B cell (primary cell): ENCODE measurements around the gene AGPAT3. TPM values are rescaled to one million over a fixed set of nuclear protein-coding genes. Genes with fewer than 3 reads are reported as not detected.

ENCODE experiments used
- ATAC-seq: fragments of 200-7000 bp; cut with Tn5 transposase; one replicate; pipeline ENCODE4 v1.10.0; 2021; ENCODE audit warnings: low read depth, mild to moderate bottlenecking, moderate number of reproducible peaks, moderate library complexity
- CTCF ChIA-PET: fragments of 350-600 bp; sonication (Branson Sonifier 250); formaldehyde crosslinking; loops from one replicate; lab custom pipeline; 2021; ENCODE audit warnings: antibody characterized with exemption, inconsistent platforms; lab: Charles Lee
- POLR2A ChIA-PET: fragments of 350-600 bp; sonication (Branson Sonifier 250); formaldehyde crosslinking; loops from one replicate; lab custom pipeline; 2021; ENCODE audit warnings: antibody characterized with exemption; lab: Charles Lee
- DNase-seq: peaks from one replicate; pipeline ENCODE4 v3.0.0; 2013
- H2AFZ ChIP-seq: 2 replicates; pipeline ENCODE4 v1.6.1; 2012; ENCODE audit warnings: mild to moderate bottlenecking, low read depth, low read length; ENCODE audit not compliant: insufficient read depth, poor library complexity, severe bottlenecking
- H3K27ac ChIP-seq, 2 donors: 1 replicate in 1 of 2; 2 replicates in 1 of 2; pipeline ENCODE4 v1.5.1; 2012 to 2013; ENCODE audit warnings: low read length in 2 of 2, mild to moderate bottlenecking in 2 of 2, moderate library complexity in 1 of 2
- H3K27me3 ChIP-seq, 4 experiments: fragments of 200-600 bp in 1 of 4; sonication (generic) in 1 of 4; replicated peaks in 1 of 4; 1 replicate in 2 of 4; 2 replicates in 2 of 4; pipeline versions ENCODE4 v1.6.1 to v1.7.0; 2013 to 2016; ENCODE audit warnings: low read length in 3 of 4, mild to moderate bottlenecking in 2 of 4, mixed read lengths in 1 of 4, moderate library complexity in 1 of 4; ENCODE audit not compliant: insufficient read depth in 4 of 4, control insufficient read depth in 3 of 4; ENCODE audit errors: control extremely low read depth in 1 of 4
- H3K36me3 ChIP-seq, 2 experiments: replicated peaks in 1 of 2; 1 replicate in 1 of 2; 2 replicates in 1 of 2; pipeline versions ENCODE4 v1.6.1 to v1.7.1; 2013; ENCODE audit warnings: low read length in 1 of 2; ENCODE audit not compliant: insufficient read depth in 2 of 2, control insufficient read depth in 1 of 2; ENCODE audit errors: control extremely low read depth in 1 of 2, extremely low read depth in 1 of 2
- H3K4me1 ChIP-seq, 2 donors: fragments of 200-600 bp in 1 of 2; sonication (generic) in 1 of 2; 1 replicate in 1 of 2; 2 replicates in 1 of 2; pipeline versions ENCODE4 v1.5.1 to v1.6.1; 2013 to 2017; ENCODE audit warnings: low read length in 2 of 2; ENCODE audit not compliant: control insufficient read depth in 2 of 2, insufficient read depth in 2 of 2
- H3K4me2 ChIP-seq: replicated peaks from 2 replicates; pipeline ENCODE3; 2012; ENCODE audit warnings: mild to moderate bottlenecking, low read depth, low read length; ENCODE audit not compliant: poor library complexity, severe bottlenecking
- H3K4me3 ChIP-seq, 5 experiments: fragments of 200-600 bp in 1 of 5; sonication (generic) in 1 of 5; 1 replicate in 3 of 5; 2 replicates in 2 of 5; pipeline versions ENCODE4 v1.5.1 to v1.7.0; 2011 to 2016; ENCODE audit warnings: low read length in 4 of 5, mild to moderate bottlenecking in 4 of 5, low read depth in 2 of 5, control low read depth in 1 of 5, moderate library complexity in 1 of 5; ENCODE audit not compliant: insufficient read depth in 1 of 5; ENCODE audit errors: control extremely low read depth in 1 of 5, extremely low read depth in 1 of 5
- H3K79me2 ChIP-seq: fragments of 200-600 bp; sonication (generic); one replicate; pipeline ENCODE4 v1.6.0; 2016; ENCODE audit warnings: low read length; ENCODE audit not compliant: control insufficient read depth, insufficient read depth
- H3K9ac ChIP-seq: fragments of 200-600 bp; sonication (generic); 2 replicates; pipeline ENCODE4 v1.6.1; 2017; ENCODE audit warnings: mild to moderate bottlenecking, low read length, moderate library complexity
- H3K9me3 ChIP-seq, 3 donors: one replicate each; pipeline versions ENCODE4 v1.6.1 to v1.7.1; 2013; ENCODE audit warnings: low read length in 2 of 3; ENCODE audit not compliant: control insufficient read depth in 2 of 3, insufficient read depth in 1 of 3; ENCODE audit errors: control extremely low read depth in 1 of 3
- H4K20me1 ChIP-seq: 2 replicates; pipeline ENCODE4 v1.6.0; 2012; ENCODE audit warnings: mild to moderate bottlenecking, low read length; ENCODE audit not compliant: insufficient read depth, control insufficient read depth, poor library complexity, severe bottlenecking
- H3K27ac Mint-ChIP-seq: one replicate; pipeline ENCODE4 v1.8.0; 2021; ENCODE audit warnings: mixed read lengths
- H3K27me3 Mint-ChIP-seq: one replicate; pipeline ENCODE4 v1.8.0; 2021; ENCODE audit warnings: mixed read lengths
- H3K4me1 Mint-ChIP-seq: one replicate; pipeline ENCODE4 v1.8.0; 2021; ENCODE audit warnings: mixed read lengths
- H3K4me3 Mint-ChIP-seq: one replicate; pipeline ENCODE4 v1.8.0; 2021; ENCODE audit warnings: mixed read lengths
- H3K9me3 Mint-ChIP-seq: one replicate; pipeline ENCODE4 v1.8.0; 2022; ENCODE audit warnings: mixed read lengths; ENCODE audit not compliant: insufficient read depth
- EZH2 ChIP-seq: IDR thresholded peaks from 2 replicates; pipeline ENCODE4 v1.6.1; 2012; ENCODE audit warnings: borderline replicate concordance, low read depth, mild to moderate bottlenecking, moderate library complexity, low read length; ENCODE audit not compliant: insufficient read depth, poor library complexity, severe bottlenecking
- WGBS: methylation state at CpG from one replicate; pipeline ENCODE4 v1.1.5; 2013; ENCODE audit warnings: missing lambda C conversion rate; ENCODE audit not compliant: insufficient coverage; 5-methylcytosine and 5-hydroxymethylcytosine counted together
- intact Hi-C: fragments of 100-400 bp; cut with micrococcal nuclease; formaldehyde crosslinking; loops from one replicate; pipeline ENCODE4 v1.10.0; 2022
- polyA plus RNA-seq: library from polyadenylated mRNA; depleted of rRNA; stranded (reverse); fragments of >200 nt; gene quantifications from 2 replicates; pipeline ENCODE4 v1.2.3, GENCODE V29; 2012
- total RNA-seq, 2 donors: library from RNA; stranded (reverse); fragments of 120-200 nt in 1 of 2; gene quantifications; 1 replicate in 1 of 2; 2 replicates in 1 of 2; pipeline versions ENCODE4 v1.2.3 to v1.2.4, GENCODE V29; 2013 to 2022
- TF ChIP-seq, protein P1 (sequence below): fragments of 200-600 bp; IDR thresholded peaks from one replicate; pipeline ENCODE4 v1.8.0; 2022; ENCODE audit warnings: antibody characterized with exemption, mild to moderate bottlenecking

The AGPAT3 gene
- total and polyA plus RNA-seq, 2 donors (not counting 1 experiment from before 2014, with no cell fraction given), result 14.3 to 49.3 TPM

DNA sequence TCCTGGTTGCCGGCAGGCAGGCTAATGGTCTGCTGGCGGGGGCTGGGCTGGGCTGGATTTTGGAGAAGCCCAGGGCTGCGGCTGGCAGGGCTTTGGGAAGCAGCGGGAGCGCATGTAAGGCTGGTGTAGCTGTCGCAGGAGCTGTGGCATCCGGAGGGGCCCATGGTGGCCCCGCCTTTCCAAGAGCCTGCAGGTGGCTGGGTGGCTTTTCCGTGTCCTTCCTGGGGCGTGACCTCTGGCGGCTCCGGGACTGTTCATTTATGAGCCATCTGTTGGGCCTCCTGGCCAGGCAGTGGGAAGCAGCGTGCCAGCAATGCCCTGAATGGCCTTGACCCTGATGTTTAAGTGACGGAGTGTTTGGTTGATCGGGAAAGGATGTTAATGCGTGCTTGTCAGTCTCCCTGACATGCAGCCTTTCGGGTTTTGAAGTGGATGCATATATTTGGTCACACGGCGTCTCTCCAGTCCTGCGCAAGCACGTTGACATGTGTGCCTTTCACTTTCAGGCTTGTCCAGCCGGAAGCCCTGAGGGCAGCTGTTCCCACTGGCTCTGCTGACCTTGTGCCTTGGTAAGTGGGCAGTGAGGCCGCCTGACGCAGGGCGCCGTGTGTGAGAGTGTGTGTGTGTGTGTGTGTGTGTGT lies 38.5 kb downstream of the AGPAT3 start:
- H3K27me3 Mint-ChIP-seq, result no peaks in the 10 kb centered on the region
- peaks cover 0 to 8% (median 0%) of the 10 kb centered on the region in 3 donors for H3K9me3 ChIP-seq
- H3K4me2 ChIP-seq, result no peak overlapping the region
- no peak overlapping the region for H3K4me3 ChIP-seq
- peaks cover 0 to 12% of the 10 kb centered on the region in 2 experiments for H3K36me3 ChIP-seq
- 98% methylated on average over 22 of the region's 26 CpGs for WGBS
- no peak overlapping the region for H3K27ac Mint-ChIP-seq
- no peaks in the 10 kb centered on the region for H3K9me3 Mint-ChIP-seq
- H3K79me2 ChIP-seq, result peaks cover 75% of the 10 kb centered on the region
- no peak for DNase-seq
- H3K4me3 Mint-ChIP-seq, result no peak overlapping the region
- no peak overlapping the region for H2AFZ ChIP-seq
- H3K9ac ChIP-seq, result no peak overlapping the region
- H3K4me1 ChIP-seq, result no peaks in the 10 kb centered on the region
- H3K4me1 Mint-ChIP-seq, result no peaks in the 10 kb centered on the region
- peaks cover 34% of the 10 kb centered on the region for H4K20me1 ChIP-seq
- ChIA-PET POLR2A (no interaction called here), CTCF (no interaction called here)
- no peaks in the 10 kb centered on the region for H3K27me3 ChIP-seq
- intact Hi-C loops, result no loop called here
- H3K27ac ChIP-seq, result no peak overlapping the region
- no peak for ATAC-seq
- no peak for TF ChIP-seq EZH2
- TF ChIP-seq, protein P1, sequence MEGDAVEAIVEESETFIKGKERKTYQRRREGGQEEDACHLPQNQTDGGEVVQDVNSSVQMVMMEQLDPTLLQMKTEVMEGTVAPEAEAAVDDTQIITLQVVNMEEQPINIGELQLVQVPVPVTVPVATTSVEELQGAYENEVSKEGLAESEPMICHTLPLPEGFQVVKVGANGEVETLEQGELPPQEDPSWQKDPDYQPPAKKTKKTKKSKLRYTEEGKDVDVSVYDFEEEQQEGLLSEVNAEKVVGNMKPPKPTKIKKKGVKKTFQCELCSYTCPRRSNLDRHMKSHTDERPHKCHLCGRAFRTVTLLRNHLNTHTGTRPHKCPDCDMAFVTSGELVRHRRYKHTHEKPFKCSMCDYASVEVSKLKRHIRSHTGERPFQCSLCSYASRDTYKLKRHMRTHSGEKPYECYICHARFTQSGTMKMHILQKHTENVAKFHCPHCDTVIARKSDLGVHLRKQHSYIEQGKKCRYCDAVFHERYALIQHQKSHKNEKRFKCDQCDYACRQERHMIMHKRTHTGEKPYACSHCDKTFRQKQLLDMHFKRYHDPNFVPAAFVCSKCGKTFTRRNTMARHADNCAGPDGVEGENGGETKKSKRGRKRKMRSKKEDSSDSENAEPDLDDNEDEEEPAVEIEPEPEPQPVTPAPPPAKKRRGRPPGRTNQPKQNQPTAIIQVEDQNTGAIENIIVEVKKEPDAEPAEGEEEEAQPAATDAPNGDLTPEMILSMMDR, result no peak

- DNase-seq (no peak), ATAC-seq (no peak)
- ChIA-PET POLR2A (no interaction called here), CTCF (no interaction called here)
- 97% methylated on average over 12 of the region's 14 CpGs for WGBS
- Histone ChIP-seq H3K79me2 (peaks cover 68% of the 10 kb centered on the region), H3K9me3 (peaks cover 0 to 2% (median 0%) of the 10 kb centered on the region in 3 donors), H3K27ac (no peak overlapping the region), H3K4me2 (no peak overlapping the region), H4K20me1 (peaks cover 36% of the 10 kb centered on the region), H3K4me3 (no peak overlapping the region), H3K9ac (no peak overlapping the region), H3K36me3 (peaks cover 0 to 8% of the 10 kb centered on the region in 2 experiments), H3K27me3 (no peaks in the 10 kb centered on the region), H2AFZ (no peak overlapping the region), H3K4me1 (no peaks in the 10 kb centered on the region)
- Mint-ChIP-seq H3K4me1 (no peaks in the 10 kb centered on the region), H3K27ac (no peak overlapping the region), H3K27me3 (no peaks in the 10 kb centered on the region), H3K4me3 (no peak overlapping the region), H3K9me3 (no peaks in the 10 kb centered on the region)
- intact Hi-C loops, result no loop called here
- no peak for TF ChIP-seq EZH2
- TF ChIP-seq, protein P1, result no peak
These were observed 39.3 kb downstream of the AGPAT3 start for GRCh38 chr21:43904331-43904781.
